ENCODE measurements around the gene WDR20.
A peak's percentile ranks its signal among the peaks of the same experiment; 100 is the strongest.

Gene WDR20

GRCh38 chr14:102219316-102219715 is 79.6 kb downstream of the WDR20 start:
- no peak for DNase-seq (ENCODE audit: low read depth, low spot score)

- no peak for DNase-seq (ENCODE audit: low read depth, low spot score)
Measured at GRCh38 chr14:102220031-102220430, 80.3 kb downstream of the WDR20 start.

GRCh38 chr14:102221026-102221425 is 81.3 kb downstream of the WDR20 start:
- DNase-seq (ENCODE audit: low read depth, low spot score): no peak

- no peak for DNase-seq (ENCODE audit: low read depth, low spot score)
Measured at GRCh38 chr14:102222009-102222575, 82.4 kb downstream of the WDR20 start.

- DNase-seq (ENCODE audit: low read depth, low spot score): no peak
Measured at GRCh38 chr14:102222751-102223150, 83.1 kb downstream of the WDR20 start.

GRCh38 chr14:102223682-102224081 is 84.0 kb downstream of the WDR20 start:
- DNase-seq (ENCODE audit: low read depth, low spot score): no peak

- no peak for DNase-seq (ENCODE audit: low read depth, low spot score)
Measured at GRCh38 chr14:102225386-102225785, 85.7 kb downstream of the WDR20 start.

GRCh38 chr14:102225936-102226335 is 86.2 kb downstream of the WDR20 start:
- DNase-seq (ENCODE audit: low read depth, low spot score): no peak

- DNase-seq (ENCODE audit: low read depth, low spot score): no peak
Measured at GRCh38 chr14:102226356-102227125, 86.8 kb downstream of the WDR20 start.

GRCh38 chr14:102227184-102227964 is 87.7 kb downstream of the WDR20 start:
- no peak for DNase-seq (ENCODE audit: low read depth, low spot score)

- DNase-seq (ENCODE audit: low read depth, low spot score): no peak
Measured at GRCh38 chr14:102229071-102229738, 89.5 kb downstream of the WDR20 start.

GRCh38 chr14:102229739-102230092 is 90.0 kb downstream of the WDR20 start:
- DNase-seq (ENCODE audit: low read depth, low spot score): no peak

GRCh38 chr14:102230481-102231210 is 90.9 kb downstream of the WDR20 start:
- no peak for DNase-seq (ENCODE audit: low read depth, low spot score)

- no peak for DNase-seq (ENCODE audit: low read depth, low spot score)
Measured at GRCh38 chr14:102231476-102232347, 92.0 kb downstream of the WDR20 start.

GRCh38 chr14:102232348-102232625 is 92.6 kb downstream of the WDR20 start:
- DNase-seq (ENCODE audit: low read depth, low spot score): no peak

GRCh38 chr14:102233081-102233480 is 93.4 kb downstream of the WDR20 start:
- no peak for DNase-seq (ENCODE audit: low read depth, low spot score)

- DNase-seq (ENCODE audit: low read depth, low spot score): no peak
Measured at GRCh38 chr14:102234331-102235264, 94.9 kb downstream of the WDR20 start.

- DNase-seq (ENCODE audit: low read depth, low spot score): peak; percentile 50
Measured at GRCh38 chr14:102235275-102235897, 95.7 kb downstream of the WDR20 start.

GRCh38 chr14:102236026-102236425 is 96.3 kb downstream of the WDR20 start:
- DNase-seq (ENCODE audit: low read depth, low spot score): no peak

Data from activated CD4-positive, CD25-positive, alpha-beta regulatory T cell treated with anti-CD3 and anti-CD28 coated beads, Interleukin-2, amount 50 U/mL, for 16 hours (primary cell).